Measurements from ENCODE around the gene EPS15.
"Not testable (repeated sequence)": the region's sequence is repeated elsewhere in the genome, so short reads cannot be mapped to it uniquely, and the experiment has no call there.

EPS15 gene

GRCh38 chr1:51514733-51515132 lies 4.3 kb downstream of the EPS15 start:
- no peak for DNase-seq

GRCh38 chr1:51512606-51513005 lies 6.5 kb downstream of the EPS15 start:
- DNase-seq: no peak

GRCh38 chr1:51512120-51512519 lies 6.9 kb downstream of the EPS15 start:
- DNase-seq: no peak

DNA sequence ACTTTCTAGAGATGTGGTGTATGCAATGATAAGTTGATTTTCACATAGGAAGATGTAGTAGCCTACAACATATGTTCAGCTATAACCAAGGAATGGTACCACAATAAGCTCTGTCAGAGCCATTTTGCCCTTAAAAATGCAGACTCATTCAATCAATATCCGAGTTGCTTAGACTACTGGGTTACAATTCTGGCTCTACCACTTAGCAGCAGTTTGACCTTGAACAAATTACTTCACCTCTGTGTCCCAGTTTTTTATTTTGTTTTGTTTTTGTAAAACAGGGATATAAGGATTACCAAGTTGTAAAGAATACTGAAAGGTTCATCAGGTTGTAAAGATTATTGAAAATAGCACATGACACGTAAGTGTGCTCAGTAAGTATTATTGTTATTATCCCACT lies 9.3 kb downstream of the EPS15 start:
- no peak for DNase-seq

GRCh38 chr1:51506537-51506936 lies 12.5 kb downstream of the EPS15 start:
- peak; percentile 36 for DNase-seq

DNA sequence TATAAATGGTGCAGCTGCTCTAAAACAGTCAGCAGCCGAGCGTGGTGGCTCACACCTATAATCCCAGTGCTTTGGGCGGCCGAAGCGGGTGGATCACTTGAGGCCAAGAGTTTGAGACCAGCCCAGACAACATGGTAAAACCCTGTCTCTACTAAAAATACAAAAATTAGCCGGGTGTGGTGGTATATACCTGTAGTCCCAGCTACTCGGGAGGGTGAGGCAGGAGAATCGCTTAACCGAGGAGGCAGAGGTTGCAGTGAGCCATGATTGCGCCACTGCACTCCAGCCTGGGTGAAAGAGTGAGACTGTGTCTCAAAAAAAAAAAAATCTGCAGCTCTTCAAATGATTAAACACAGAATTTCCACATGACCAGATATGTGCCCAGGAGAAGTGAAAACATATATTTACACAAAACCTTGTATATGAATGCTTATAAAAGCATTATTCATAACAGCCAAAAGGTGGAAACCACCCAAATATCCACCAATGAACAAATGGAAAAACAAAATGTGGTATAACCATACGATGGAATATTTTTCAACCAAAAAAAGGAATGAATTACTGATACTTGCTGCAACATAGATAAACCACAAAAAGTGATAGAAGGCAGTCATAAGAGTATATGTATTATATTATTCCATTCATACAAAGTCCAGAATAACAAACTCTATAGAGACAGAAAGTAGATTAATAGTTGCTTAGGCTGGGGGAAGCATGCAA lies 14.1 kb downstream of the EPS15 start:
- DNase-seq: no peak

DNA sequence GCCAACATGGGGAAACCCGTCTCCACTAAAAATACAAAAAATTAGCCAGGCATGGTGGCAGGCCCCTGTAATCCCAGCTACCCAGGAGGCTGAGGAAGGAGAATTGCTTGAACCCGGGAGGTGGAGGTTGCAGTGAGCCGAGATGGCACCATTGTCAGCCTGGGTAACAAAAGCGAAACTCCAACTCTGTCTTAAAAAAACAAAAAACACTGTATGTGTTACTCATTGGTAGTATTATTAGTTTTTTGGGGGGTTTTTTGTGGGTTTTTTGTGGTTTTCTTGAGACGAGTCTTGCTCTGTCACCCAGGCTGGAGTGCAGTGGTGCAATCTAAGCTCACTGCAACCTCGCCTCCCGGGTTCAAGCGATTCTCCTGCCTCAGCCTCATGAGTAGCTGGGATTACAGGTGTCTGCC lies 17.8 kb downstream of the EPS15 start:
- not testable (repeated sequence) for DNase-seq

DNA sequence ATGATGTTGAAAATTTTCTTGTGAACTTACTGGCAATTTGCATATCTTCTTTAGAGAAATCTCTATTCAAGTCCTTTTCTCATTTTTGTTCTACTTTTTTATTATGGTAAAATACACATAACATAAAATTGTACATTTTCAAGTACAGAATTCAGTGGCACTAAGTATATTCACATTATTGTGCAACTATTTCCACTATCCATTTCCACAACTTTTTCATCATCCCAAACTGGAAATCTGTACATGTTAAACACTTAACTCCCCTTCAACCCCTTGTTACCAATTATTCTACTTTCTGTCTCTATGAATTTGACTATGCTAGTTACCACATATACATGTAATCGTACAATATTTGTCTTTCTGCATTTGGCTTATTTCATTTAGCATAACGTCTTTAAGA lies 19.4 kb downstream of the EPS15 start:
- DNase-seq: no peak

DNA sequence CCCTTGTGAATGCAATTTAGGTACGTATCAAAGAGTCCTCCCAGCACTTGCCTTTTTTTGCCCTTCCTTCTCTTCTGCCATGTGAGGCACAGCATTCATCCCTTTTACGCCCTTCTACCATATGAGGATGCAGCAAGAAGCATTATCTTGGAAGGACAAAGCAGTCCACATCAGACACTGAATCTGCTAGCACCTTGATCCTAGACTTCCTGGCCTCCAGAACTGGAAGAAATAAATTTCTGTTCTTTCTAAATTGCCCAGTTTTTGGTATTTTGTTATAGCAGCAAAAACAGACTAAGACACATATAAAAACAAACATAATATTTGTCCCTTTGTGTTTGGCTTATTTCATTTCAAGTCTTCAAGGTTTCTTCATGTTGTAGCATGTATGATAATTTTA lies 20.1 kb downstream of the EPS15 start:
- no peak for DNase-seq

DNA sequence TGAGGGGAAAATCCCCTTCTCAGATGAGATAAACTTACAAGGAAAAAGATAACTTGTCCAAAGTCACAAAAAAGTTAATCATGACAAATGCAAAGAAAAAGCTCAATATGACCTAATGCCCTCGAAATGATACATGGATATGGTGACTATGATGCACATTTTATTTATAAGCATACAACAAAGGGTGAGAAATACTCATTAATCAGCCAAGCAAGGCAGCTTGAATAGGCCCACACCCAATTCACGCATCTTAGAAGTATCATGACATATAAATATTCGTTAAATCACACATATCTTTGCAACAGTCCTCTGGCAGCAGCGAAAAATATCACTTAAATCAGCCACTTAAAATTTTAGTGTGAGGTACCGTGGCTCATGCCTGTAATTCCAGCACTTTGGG lies 21.7 kb downstream of the EPS15 start:
- DNase-seq: no peak

- DNase-seq: no peak
These were observed 24.8 kb downstream of the EPS15 start for GRCh38 chr1:51494138-51494830.

- no peak for DNase-seq
These were observed 27.7 kb downstream of the EPS15 start for GRCh38 chr1:51491166-51491981.

DNA sequence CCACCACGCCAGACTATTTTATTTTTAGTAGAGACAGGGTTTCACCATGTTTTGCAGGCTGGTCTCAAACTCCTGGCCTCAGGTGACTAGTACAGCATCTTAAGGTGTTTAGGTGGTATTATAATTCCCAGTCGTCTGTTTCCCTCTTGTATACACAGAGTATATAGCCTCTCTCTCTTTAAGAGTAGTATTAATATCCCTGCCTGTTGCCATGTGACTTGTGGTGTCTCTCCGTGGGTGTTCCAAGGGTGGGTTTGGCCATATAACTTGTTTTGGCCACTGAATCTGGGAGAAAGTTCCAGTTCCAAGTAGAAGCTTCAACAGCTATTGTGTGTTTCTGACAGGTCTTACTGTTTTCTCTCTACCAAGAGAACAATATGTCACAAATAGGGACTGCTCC lies 29.6 kb downstream of the EPS15 start:
- DNase-seq: no peak

GRCh38 chr1:51488372-51489050 lies 30.6 kb downstream of the EPS15 start:
- DNase-seq: no peak

DNA sequence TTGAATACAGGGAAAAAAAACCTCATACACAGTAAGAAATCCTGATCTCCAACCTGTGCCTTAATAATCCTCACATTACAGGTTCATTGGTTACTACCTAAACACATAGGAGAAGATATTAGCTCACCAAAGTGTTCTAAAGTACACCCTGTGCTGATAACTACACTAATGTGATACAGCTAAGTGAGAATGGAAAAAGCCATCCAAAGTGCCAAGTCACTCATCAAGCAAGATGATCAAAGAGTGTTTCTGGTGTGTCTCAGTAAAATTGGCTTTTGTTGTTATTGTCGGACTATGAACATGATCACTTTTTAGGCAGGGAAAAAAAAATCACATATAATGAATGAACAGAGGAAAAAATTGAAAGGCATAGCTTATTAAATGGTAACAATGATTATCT lies 31.4 kb downstream of the EPS15 start:
- DNase-seq: no peak

DNA sequence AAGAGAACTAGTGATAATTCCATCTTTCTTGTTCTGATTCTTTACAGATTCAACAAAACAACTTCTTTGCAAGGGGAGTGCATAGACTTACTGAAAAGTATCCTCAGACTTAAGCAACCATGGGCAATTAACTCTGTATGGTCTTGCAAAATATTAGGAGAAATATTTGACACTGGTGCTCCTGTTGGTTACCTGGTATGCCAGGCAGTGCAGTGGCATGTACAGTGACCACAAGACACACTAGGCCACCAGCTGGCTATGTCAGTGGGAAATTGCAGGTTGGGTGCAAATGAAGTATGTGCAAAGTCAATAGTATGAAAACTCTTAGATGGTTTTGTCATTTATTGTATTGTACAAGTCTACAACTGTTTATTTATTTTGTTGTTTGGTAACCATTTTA lies 34.5 kb downstream of the EPS15 start:
- no peak for DNase-seq

GRCh38 chr1:51482881-51483280 lies 36.2 kb downstream of the EPS15 start:
- no peak for DNase-seq

GRCh38 chr1:51474832-51475620 lies 44.0 kb downstream of the EPS15 start:
- DNase-seq: not testable (repeated sequence)

- no peak for DNase-seq
These were observed 45.5 kb downstream of the EPS15 start for GRCh38 chr1:51473331-51474115.

DNA sequence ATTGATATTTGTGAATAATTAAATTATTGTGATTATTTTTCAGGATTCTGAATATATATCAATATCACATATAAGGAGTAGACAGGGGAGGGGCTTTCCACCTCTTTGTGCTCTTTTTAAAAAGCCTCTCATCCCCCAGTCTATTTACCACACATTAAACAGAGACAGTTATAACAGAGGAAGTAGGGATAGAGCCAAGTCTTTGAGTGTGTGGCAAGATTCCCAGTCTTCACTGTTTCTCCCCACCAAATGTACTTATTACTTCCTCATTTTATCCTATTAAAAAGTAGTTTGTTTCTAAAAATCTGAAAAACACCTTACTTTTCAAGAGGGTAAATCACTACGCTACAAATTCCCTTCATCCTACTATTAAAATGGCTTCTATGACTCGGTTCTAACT lies 46.7 kb downstream of the EPS15 start:
- peak; percentile 29 for DNase-seq

DNA sequence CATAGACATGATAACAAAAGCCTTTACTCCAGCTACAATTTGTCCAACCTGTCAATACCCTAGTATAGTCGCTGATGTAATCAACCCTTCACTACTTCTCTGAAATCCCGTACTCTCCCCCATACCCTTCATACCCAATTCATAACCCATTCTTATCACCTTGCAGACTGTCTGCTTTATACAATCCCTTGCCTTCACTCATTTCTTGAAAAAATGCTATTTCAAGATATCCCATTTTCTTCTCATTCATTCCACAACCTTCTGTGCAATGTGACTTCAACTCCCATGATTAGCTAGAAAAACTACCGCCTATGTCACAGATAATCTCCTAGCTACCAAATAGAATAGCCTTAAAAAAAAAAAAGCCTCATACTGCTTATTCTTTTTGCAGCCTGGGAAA lies 49.5 kb downstream of the EPS15 start:
- no peak for DNase-seq

DNA sequence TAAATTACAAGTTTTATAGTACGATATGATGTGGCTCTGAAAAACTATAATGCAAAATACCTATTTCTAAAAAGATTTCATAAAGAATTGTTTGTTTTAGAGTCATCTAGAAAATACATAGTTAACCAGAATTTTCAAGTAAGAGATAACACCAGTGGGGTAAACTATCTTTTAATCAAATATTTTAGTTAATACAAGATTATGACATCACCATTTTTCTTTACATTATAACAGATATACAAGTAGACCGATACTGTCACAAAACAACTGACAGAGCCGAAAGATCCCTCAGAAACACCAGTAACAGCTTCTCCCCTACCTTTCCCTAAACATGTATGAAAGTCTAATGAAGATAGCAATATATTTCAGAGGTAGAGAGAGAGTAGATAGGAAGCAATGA lies 54.2 kb downstream of the EPS15 start:
- DNase-seq: no peak

Data from femur (tissue), 1 donor.